Measurements from ENCODE around the gene ZNF81. TPM values are rescaled to one million over a fixed set of nuclear protein-coding genes. Genes with fewer than 3 reads are reported as not detected.
"Not testable (repeated sequence)": the region's sequence is repeated elsewhere in the genome, so short reads cannot be mapped to it uniquely, and the experiment has no call there.

Gene ZNF81
- total and polyA plus RNA-seq, 8 donors = 1.5 to 5.8 (median 2.7) TPM

DNA sequence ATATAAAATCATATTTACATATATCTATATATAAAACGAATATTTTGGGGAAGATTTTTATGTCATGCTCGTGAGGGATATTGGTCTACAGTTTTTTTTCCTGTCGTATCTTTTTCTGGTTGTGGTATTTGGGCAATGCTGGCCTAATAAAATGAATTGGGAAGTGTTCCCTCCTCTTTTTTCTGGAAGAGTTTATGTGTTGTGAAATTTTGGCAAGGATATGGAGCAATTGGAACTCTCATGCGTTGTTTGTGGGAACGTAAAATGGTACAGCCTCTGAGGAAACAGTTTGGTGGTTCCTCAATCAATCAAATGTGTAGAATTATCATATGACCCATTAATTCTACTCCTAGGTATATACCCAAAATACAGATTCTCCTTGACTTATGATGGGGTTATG, 97.2 kb downstream of the ZNF81 start:
- DNase-seq = no peak
- WGBS, 2 donors = 56 to 61% methylated on average over 5 of the region's 5 CpGs
- no peak for ATAC-seq
- H3K9me3 ChIP-seq = no peaks in the 10 kb centered on the region
- no peak overlapping the region for H3K4me3 ChIP-seq
- no peaks in the 10 kb centered on the region for H3K36me3 ChIP-seq
- FAIRE-seq = no peak
- TF ChIP-seq, protein P1, sequence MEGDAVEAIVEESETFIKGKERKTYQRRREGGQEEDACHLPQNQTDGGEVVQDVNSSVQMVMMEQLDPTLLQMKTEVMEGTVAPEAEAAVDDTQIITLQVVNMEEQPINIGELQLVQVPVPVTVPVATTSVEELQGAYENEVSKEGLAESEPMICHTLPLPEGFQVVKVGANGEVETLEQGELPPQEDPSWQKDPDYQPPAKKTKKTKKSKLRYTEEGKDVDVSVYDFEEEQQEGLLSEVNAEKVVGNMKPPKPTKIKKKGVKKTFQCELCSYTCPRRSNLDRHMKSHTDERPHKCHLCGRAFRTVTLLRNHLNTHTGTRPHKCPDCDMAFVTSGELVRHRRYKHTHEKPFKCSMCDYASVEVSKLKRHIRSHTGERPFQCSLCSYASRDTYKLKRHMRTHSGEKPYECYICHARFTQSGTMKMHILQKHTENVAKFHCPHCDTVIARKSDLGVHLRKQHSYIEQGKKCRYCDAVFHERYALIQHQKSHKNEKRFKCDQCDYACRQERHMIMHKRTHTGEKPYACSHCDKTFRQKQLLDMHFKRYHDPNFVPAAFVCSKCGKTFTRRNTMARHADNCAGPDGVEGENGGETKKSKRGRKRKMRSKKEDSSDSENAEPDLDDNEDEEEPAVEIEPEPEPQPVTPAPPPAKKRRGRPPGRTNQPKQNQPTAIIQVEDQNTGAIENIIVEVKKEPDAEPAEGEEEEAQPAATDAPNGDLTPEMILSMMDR (IDR thresholded peaks at IDR 0.05) = no peak
- no peaks in the 10 kb centered on the region for H3K27me3 ChIP-seq
- H3K27ac ChIP-seq = no peak overlapping the region
- H3K4me1 ChIP-seq = no peaks in the 10 kb centered on the region
- intact Hi-C loops (cut with DNase I) = no loop called here

DNA sequence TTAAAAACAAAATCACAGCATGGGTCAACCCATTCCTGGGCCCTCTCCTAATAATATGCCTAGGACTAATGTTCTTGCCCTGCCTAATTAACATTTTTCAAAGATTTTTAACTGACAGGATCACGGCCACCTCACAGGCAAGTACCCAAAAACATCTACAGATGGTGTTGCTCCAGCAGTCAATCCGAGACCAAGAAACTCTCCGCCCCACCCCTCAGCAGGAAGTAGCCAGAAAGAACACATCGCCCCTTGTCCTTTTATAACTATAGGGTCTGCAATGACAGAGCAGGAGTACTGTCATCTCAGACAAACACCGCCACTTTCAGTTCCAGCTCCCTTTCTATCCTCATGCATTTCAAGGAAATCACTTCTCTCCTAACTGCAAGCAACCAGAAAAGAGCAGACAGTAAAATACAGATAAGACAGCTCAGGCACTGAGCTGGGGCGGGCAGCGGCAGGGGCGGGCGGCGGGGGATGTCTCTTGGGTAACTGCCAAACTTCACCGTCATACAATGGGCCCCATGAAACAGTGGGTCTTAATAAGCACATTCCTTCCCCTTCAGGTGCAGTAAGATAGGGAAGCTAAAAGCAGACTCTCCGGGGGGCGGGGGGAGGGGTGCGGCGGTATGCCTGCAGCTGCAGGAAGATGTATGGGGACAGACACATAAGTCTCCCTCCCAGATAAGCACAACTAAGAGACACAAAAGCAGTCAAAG, 99.7 kb downstream of the ZNF81 start:
- Histone ChIP-seq H3K27ac (no peak overlapping the region), H3K27me3 (no peaks in the 10 kb centered on the region), H3K4me3 (no peak overlapping the region), H3K9me3 (no peaks in the 10 kb centered on the region), H3K36me3 (no peaks in the 10 kb centered on the region), H3K4me1 (no peaks in the 10 kb centered on the region)
- FAIRE-seq = no peak
- no peak for DNase-seq
- ATAC-seq = no peak
- TF ChIP-seq, protein P1 (IDR thresholded peaks at IDR 0.05) = no peak
- 35 to 41% methylated on average over 15 of the region's 15 CpGs for whole genome bisulfite sequencing, 2 donors
- intact Hi-C loops (cut with DNase I) = no loop called here

DNA sequence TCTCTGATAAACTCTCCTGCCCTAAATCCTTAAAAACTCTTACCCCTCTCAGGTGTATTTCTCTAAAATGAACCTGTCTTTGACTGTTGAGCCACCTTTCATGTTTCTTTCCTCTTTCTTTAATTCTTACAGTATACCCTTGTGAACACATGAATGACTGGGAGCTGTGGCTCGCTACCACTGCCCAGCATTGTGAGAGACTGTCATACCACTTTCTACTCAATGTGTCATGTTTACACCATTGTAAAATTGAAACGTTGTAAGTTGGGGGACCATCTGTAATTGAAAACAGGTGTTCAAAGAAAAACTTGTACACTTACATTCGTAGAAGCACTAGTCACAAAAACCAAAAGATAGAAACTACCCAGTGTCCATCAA, 100.2 kb downstream of the ZNF81 start:
- Histone ChIP-seq H3K36me3 (no peaks in the 10 kb centered on the region), H3K4me3 (no peak overlapping the region), H3K27ac (no peak overlapping the region), H3K9me3 (no peaks in the 10 kb centered on the region), H3K27me3 (no peaks in the 10 kb centered on the region), H3K4me1 (no peaks in the 10 kb centered on the region)
- no peak for DNase-seq
- ATAC-seq = no peak
- WGBS, 2 donors = 46 to 66% methylated on average over 3 of the region's 3 CpGs
- FAIRE-seq = no peak
- intact Hi-C loops (cut with DNase I) = no loop called here
- TF ChIP-seq, protein P1 (IDR thresholded peaks at IDR 0.05) = no peak

DNA sequence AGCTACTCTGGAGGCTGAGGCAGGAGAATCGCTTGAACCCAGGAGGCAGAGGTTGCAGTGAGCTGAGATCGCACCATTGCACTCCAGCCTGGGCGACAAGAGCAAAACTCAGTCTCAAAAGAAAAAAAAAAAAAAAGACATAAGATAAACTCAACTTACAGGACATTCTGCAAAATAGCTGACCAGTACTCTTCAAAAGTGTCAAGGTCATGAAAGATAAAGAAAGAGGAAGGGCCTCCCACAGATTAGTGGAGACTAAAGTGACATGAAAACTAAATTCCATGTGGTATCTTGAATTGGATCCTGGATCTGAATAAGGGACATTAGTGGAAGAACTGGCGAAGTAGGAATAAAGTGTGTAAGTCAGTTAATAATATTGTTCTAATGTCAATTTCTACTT, 103.7 kb downstream of the ZNF81 start:
- ATAC-seq (no peak), FAIRE-seq (no peak), DNase-seq (no peak)
- Histone ChIP-seq H3K27ac (no peak overlapping the region), H3K4me3 (no peak overlapping the region), H3K9me3 (no peaks in the 10 kb centered on the region), H3K27me3 (no peaks in the 10 kb centered on the region), H3K36me3 (no peaks in the 10 kb centered on the region), H3K4me1 (no peaks in the 10 kb centered on the region)
- WGBS, 2 donors = 82 to 99% methylated on average over 4 of the region's 4 CpGs
- intact Hi-C loops (cut with DNase I) = no loop called here
- TF ChIP-seq, protein P1 (IDR thresholded peaks at IDR 0.05) = no peak

DNA sequence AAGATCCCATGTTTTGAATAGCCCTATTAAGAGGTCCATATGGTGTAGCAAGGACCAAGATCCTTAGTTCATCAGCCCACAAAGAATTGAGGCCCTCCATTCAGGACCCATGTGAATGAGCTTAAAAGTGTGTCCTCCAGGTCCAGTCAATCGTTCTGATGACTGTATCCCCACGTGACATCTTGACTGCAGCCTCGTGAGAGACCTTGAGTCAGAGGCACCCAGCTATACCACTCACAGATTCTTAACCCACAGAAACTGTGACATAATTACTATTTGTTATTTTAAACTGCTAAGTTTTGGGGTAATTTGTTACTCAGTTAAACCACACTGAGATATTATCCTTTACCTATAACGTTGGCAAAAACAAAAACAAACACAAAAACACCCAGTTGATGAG, 104.7 kb downstream of the ZNF81 start:
- FAIRE-seq = no peak
- ATAC-seq = no peak
- TF ChIP-seq, protein P1 (IDR thresholded peaks at IDR 0.05) = no peak
- Histone ChIP-seq H3K4me3 (no peak overlapping the region), H3K9me3 (no peaks in the 10 kb centered on the region), H3K4me1 (no peaks in the 10 kb centered on the region), H3K36me3 (no peaks in the 10 kb centered on the region), H3K27ac (no peak overlapping the region), H3K27me3 (no peaks in the 10 kb centered on the region)
- 39 to 55% methylated on average over 4 of the region's 4 CpGs for WGBS, 2 donors
- no peak for DNase-seq
- intact Hi-C loops (cut with DNase I) = no loop called here

DNA sequence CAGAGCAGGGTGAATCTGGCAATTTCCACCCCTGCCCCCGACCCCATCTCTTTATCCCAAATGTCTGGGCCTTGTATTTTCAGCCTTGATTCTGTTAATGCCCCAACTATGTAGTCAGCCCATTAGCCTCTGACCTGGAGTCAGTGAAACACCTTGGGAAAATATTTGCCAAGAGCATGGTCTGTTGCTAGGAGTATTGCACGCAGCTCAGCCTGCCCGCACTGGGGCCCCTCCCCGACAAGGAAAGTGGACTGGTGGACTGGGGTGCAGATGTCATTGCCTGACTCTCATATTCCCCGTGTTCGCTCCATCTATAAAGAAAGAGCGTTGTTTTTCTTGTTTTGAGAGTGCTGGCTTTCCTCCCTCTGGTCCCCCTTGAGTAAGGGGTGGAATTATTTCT, 118.6 kb downstream of the ZNF81 start:
- DNase-seq; H3K9me3 ChIP-seq; H3K4me3 ChIP-seq; intact Hi-C loops (cut with DNase I); H3K27me3 ChIP-seq; H3K27ac ChIP-seq; H3K4me1 ChIP-seq; H3K36me3 ChIP-seq; ATAC-seq; FAIRE-seq: not testable (repeated sequence)
- 56 to 71% methylated on average over 6 to 7 of the region's 7 CpGs for WGBS, 2 donors
